B cell (primary cell): ENCODE results near the gene KCTD5. TPM values are rescaled to one million over a fixed set of nuclear protein-coding genes. Genes with fewer than 3 reads are reported as not detected.
A peak's percentile ranks its signal among the peaks of the same experiment; 100 is the strongest.

Experiments used
- ATAC-seq: fragments of 200-7000 bp; cut with Tn5 transposase; one replicate; pipeline ENCODE4 v1.10.0; 2021; ENCODE audit warnings: low read depth, mild to moderate bottlenecking, moderate number of reproducible peaks, moderate library complexity
- CTCF ChIA-PET: fragments of 350-600 bp; sonication (Branson Sonifier 250); formaldehyde crosslinking; loops from one replicate; lab custom pipeline; 2021; ENCODE audit warnings: antibody characterized with exemption, inconsistent platforms; lab: Charles Lee
- POLR2A ChIA-PET: fragments of 350-600 bp; sonication (Branson Sonifier 250); formaldehyde crosslinking; loops from one replicate; lab custom pipeline; 2021; ENCODE audit warnings: antibody characterized with exemption; lab: Charles Lee
- DNase-seq: peaks from one replicate; pipeline ENCODE4 v3.0.0; 2013
- H2AFZ ChIP-seq: 2 replicates; pipeline ENCODE4 v1.6.1; 2012; ENCODE audit warnings: mild to moderate bottlenecking, low read depth, low read length; ENCODE audit not compliant: insufficient read depth, poor library complexity, severe bottlenecking
- H3K27ac ChIP-seq, 2 donors: 1 replicate in 1 of 2; 2 replicates in 1 of 2; pipeline ENCODE4 v1.5.1; 2012 to 2013; ENCODE audit warnings: low read length in 2 of 2, mild to moderate bottlenecking in 2 of 2, moderate library complexity in 1 of 2
- H3K27me3 ChIP-seq, 4 experiments: fragments of 200-600 bp in 1 of 4; sonication (generic) in 1 of 4; replicated peaks in 1 of 4; 1 replicate in 2 of 4; 2 replicates in 2 of 4; pipeline versions ENCODE4 v1.6.1 to v1.7.0; 2013 to 2016; ENCODE audit warnings: low read length in 3 of 4, mild to moderate bottlenecking in 2 of 4, mixed read lengths in 1 of 4, moderate library complexity in 1 of 4; ENCODE audit not compliant: insufficient read depth in 4 of 4, control insufficient read depth in 3 of 4; ENCODE audit errors: control extremely low read depth in 1 of 4
- H3K36me3 ChIP-seq, 2 experiments: replicated peaks in 1 of 2; 1 replicate in 1 of 2; 2 replicates in 1 of 2; pipeline versions ENCODE4 v1.6.1 to v1.7.1; 2013; ENCODE audit warnings: low read length in 1 of 2; ENCODE audit not compliant: insufficient read depth in 2 of 2, control insufficient read depth in 1 of 2; ENCODE audit errors: control extremely low read depth in 1 of 2, extremely low read depth in 1 of 2
- H3K4me1 ChIP-seq, 2 donors: fragments of 200-600 bp in 1 of 2; sonication (generic) in 1 of 2; 1 replicate in 1 of 2; 2 replicates in 1 of 2; pipeline versions ENCODE4 v1.5.1 to v1.6.1; 2013 to 2017; ENCODE audit warnings: low read length in 2 of 2; ENCODE audit not compliant: control insufficient read depth in 2 of 2, insufficient read depth in 2 of 2
- H3K4me2 ChIP-seq: replicated peaks from 2 replicates; pipeline ENCODE3; 2012; ENCODE audit warnings: mild to moderate bottlenecking, low read depth, low read length; ENCODE audit not compliant: poor library complexity, severe bottlenecking
- H3K4me3 ChIP-seq, 5 experiments: fragments of 200-600 bp in 1 of 5; sonication (generic) in 1 of 5; 1 replicate in 3 of 5; 2 replicates in 2 of 5; pipeline versions ENCODE4 v1.5.1 to v1.7.0; 2011 to 2016; ENCODE audit warnings: low read length in 4 of 5, mild to moderate bottlenecking in 4 of 5, low read depth in 2 of 5, control low read depth in 1 of 5, moderate library complexity in 1 of 5; ENCODE audit not compliant: insufficient read depth in 1 of 5; ENCODE audit errors: control extremely low read depth in 1 of 5, extremely low read depth in 1 of 5
- H3K79me2 ChIP-seq: fragments of 200-600 bp; sonication (generic); one replicate; pipeline ENCODE4 v1.6.0; 2016; ENCODE audit warnings: low read length; ENCODE audit not compliant: control insufficient read depth, insufficient read depth
- H3K9ac ChIP-seq: fragments of 200-600 bp; sonication (generic); 2 replicates; pipeline ENCODE4 v1.6.1; 2017; ENCODE audit warnings: mild to moderate bottlenecking, low read length, moderate library complexity
- H3K9me3 ChIP-seq, 3 donors: one replicate each; pipeline versions ENCODE4 v1.6.1 to v1.7.1; 2013; ENCODE audit warnings: low read length in 2 of 3; ENCODE audit not compliant: control insufficient read depth in 2 of 3, insufficient read depth in 1 of 3; ENCODE audit errors: control extremely low read depth in 1 of 3
- H4K20me1 ChIP-seq: 2 replicates; pipeline ENCODE4 v1.6.0; 2012; ENCODE audit warnings: mild to moderate bottlenecking, low read length; ENCODE audit not compliant: insufficient read depth, control insufficient read depth, poor library complexity, severe bottlenecking
- H3K27ac Mint-ChIP-seq: one replicate; pipeline ENCODE4 v1.8.0; 2021; ENCODE audit warnings: mixed read lengths
- H3K27me3 Mint-ChIP-seq: one replicate; pipeline ENCODE4 v1.8.0; 2021; ENCODE audit warnings: mixed read lengths
- H3K4me1 Mint-ChIP-seq: one replicate; pipeline ENCODE4 v1.8.0; 2021; ENCODE audit warnings: mixed read lengths
- H3K4me3 Mint-ChIP-seq: one replicate; pipeline ENCODE4 v1.8.0; 2021; ENCODE audit warnings: mixed read lengths
- H3K9me3 Mint-ChIP-seq: one replicate; pipeline ENCODE4 v1.8.0; 2022; ENCODE audit warnings: mixed read lengths; ENCODE audit not compliant: insufficient read depth
- EZH2 ChIP-seq: IDR thresholded peaks from 2 replicates; pipeline ENCODE4 v1.6.1; 2012; ENCODE audit warnings: borderline replicate concordance, low read depth, mild to moderate bottlenecking, moderate library complexity, low read length; ENCODE audit not compliant: insufficient read depth, poor library complexity, severe bottlenecking
- WGBS: methylation state at CpG from one replicate; pipeline ENCODE4 v1.1.5; 2013; ENCODE audit warnings: missing lambda C conversion rate; ENCODE audit not compliant: insufficient coverage; 5-methylcytosine and 5-hydroxymethylcytosine counted together
- intact Hi-C: fragments of 100-400 bp; cut with micrococcal nuclease; formaldehyde crosslinking; loops from one replicate; pipeline ENCODE4 v1.10.0; 2022
- polyA plus RNA-seq: library from polyadenylated mRNA; depleted of rRNA; stranded (reverse); fragments of >200 nt; gene quantifications from 2 replicates; pipeline ENCODE4 v1.2.3, GENCODE V29; 2012
- total RNA-seq, 2 donors: library from RNA; stranded (reverse); fragments of 120-200 nt in 1 of 2; gene quantifications; 1 replicate in 1 of 2; 2 replicates in 1 of 2; pipeline versions ENCODE4 v1.2.3 to v1.2.4, GENCODE V29; 2013 to 2022
- TF ChIP-seq, protein P1 (sequence below): fragments of 200-600 bp; IDR thresholded peaks from one replicate; pipeline ENCODE4 v1.8.0; 2022; ENCODE audit warnings: antibody characterized with exemption, mild to moderate bottlenecking

Gene KCTD5
- total and polyA plus RNA-seq, 2 donors (not counting 1 experiment from before 2014, with no cell fraction given): 17.2 to 37.3 TPM

DNA sequence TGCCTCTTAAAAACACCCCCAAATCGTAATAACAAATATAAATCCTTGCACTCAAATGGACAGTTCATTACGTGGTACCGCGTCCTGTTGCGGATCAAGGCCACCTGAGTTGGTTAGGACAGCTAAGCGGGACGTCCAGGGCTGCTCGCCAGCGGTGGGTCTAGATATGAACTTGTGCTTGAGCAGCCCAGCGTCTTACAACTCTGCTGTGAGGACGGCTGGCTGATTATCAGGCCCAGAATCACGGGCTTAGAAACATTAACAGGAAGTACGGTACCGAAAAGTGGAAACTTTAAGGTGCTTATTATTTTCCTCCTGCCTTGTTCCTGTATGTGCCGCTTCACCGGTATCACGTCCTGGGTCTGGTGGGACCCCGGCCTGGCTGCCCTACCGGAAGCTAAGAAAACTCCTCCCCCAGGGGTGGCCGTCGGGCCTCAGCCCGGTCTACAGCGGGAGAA lies 69.3 kb downstream of the KCTD5 start:
- WGBS: 59% methylated on average over 20 of the region's 23 CpGs
- Histone ChIP-seq H3K4me3 (peak overlapping the region in 4 of 5 experiments; percentile 68 to 97 (median 80)), H3K4me2 (peak overlapping the region; percentile 97), H3K9me3 (peaks cover 0 to 10% (median 3%) of the 10 kb centered on the region in 3 donors), H3K9ac (peak overlapping the region; percentile 92), H3K27ac (peak overlapping the region; percentile 95 to 98), H3K27me3 (no peaks in the 10 kb centered on the region), H3K36me3 (peaks cover 0 to 4% of the 10 kb centered on the region in 2 experiments), H4K20me1 (peaks cover 38% of the 10 kb centered on the region), H3K79me2 (peaks cover 58% of the 10 kb centered on the region), H3K4me1 (peaks cover 36 to 45% of the 10 kb centered on the region in 2 donors), H2AFZ (peak overlapping the region; percentile 99)
- Mint-ChIP-seq H3K9me3 (peaks cover 2% of the 10 kb centered on the region), H3K27me3 (no peaks in the 10 kb centered on the region), H3K27ac (peak overlapping the region; percentile 99), H3K4me1 (peaks cover 44% of the 10 kb centered on the region), H3K4me3 (peak overlapping the region; percentile 95)
- intact Hi-C loops: loop anchor here (1.0 to 5.0 kb wide), 5 partner anchors 26 to 271 kb away; partner anchors contain the start of genes ELOB, FLYWCH1, FLYWCH2 and HCFC1R1
- ATAC-seq (no peak), DNase-seq (no peak)
- TF ChIP-seq EZH2: no peak
- TF ChIP-seq, protein P1, sequence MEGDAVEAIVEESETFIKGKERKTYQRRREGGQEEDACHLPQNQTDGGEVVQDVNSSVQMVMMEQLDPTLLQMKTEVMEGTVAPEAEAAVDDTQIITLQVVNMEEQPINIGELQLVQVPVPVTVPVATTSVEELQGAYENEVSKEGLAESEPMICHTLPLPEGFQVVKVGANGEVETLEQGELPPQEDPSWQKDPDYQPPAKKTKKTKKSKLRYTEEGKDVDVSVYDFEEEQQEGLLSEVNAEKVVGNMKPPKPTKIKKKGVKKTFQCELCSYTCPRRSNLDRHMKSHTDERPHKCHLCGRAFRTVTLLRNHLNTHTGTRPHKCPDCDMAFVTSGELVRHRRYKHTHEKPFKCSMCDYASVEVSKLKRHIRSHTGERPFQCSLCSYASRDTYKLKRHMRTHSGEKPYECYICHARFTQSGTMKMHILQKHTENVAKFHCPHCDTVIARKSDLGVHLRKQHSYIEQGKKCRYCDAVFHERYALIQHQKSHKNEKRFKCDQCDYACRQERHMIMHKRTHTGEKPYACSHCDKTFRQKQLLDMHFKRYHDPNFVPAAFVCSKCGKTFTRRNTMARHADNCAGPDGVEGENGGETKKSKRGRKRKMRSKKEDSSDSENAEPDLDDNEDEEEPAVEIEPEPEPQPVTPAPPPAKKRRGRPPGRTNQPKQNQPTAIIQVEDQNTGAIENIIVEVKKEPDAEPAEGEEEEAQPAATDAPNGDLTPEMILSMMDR: no peak
- CTCF ChIA-PET: no interaction called here
- POLR2A ChIA-PET: interaction anchor here (3.5 kb wide), 1 partner anchor 26 kb away, joined by 31 read pairs; the partner anchor contains the start of gene ELOB
